SK-N-SH treated with all-trans-retinoic acid at 6 μM for 48 hours (cell line): ENCODE measurements around the gene TRRAP.

Experiments used
- ATAC-seq: fragments of 200-7000 bp; cut with Tn5 transposase; 3 replicates; pipeline ENCODE4 v1.9.1; 2020; ENCODE audit warnings: mild to moderate bottlenecking, moderate library complexity
- ARNTL ChIP-seq: fragments of 450-650 bp; formaldehyde crosslinking; IDR thresholded peaks from 2 replicates; pipeline ENCODE4 v1.5.0; 2020; ENCODE audit warnings: low read depth, mild to moderate bottlenecking, moderate library complexity, borderline replicate concordance
- BACH2 ChIP-seq: fragments of 250-450 bp; sonication (Bioruptor Pico); IDR thresholded peaks from 2 replicates; pipeline ENCODE4 v1.9.0; 2021; ENCODE audit warnings: mild to moderate bottlenecking, borderline replicate concordance
- CREB5 ChIP-seq: fragments of 250-450 bp; sonication (Bioruptor Pico); IDR thresholded peaks from 2 replicates; pipeline ENCODE4 v1.5.1; 2020; ENCODE audit warnings: low read depth, mild to moderate bottlenecking, moderate library complexity
- CSRNP3 ChIP-seq: fragments of 250-450 bp; sonication (Bioruptor Pico); IDR thresholded peaks from 2 replicates; pipeline ENCODE4 v1.5.1; 2021; ENCODE audit warnings: mild to moderate bottlenecking, moderate library complexity
- ISL1 ChIP-seq: fragments of 250-450 bp; sonication (Bioruptor Pico); IDR thresholded peaks from 2 replicates; pipeline ENCODE4 v2.1.2; 2022; ENCODE audit warnings: mild to moderate bottlenecking, moderate library complexity
- PATZ1 ChIP-seq: fragments of 250-450 bp; sonication (Bioruptor Pico); IDR thresholded peaks from 2 replicates; pipeline ENCODE4 v1.8.0; 2020; ENCODE audit warnings: mild to moderate bottlenecking, moderate library complexity, borderline replicate concordance
- PPARA ChIP-seq: fragments of 250-450 bp; sonication (Bioruptor Pico); IDR thresholded peaks from 2 replicates; pipeline ENCODE4 v1.5.0; 2020; ENCODE audit warnings: mild to moderate bottlenecking, borderline replicate concordance
- RARB ChIP-seq: fragments of 250-450 bp; sonication (Bioruptor Pico); IDR thresholded peaks from 2 replicates; pipeline ENCODE4 v1.8.0; 2021; ENCODE audit warnings: mild to moderate bottlenecking, moderate library complexity
- SNAI2 ChIP-seq: fragments of 250-450 bp; sonication (Bioruptor Pico); IDR thresholded peaks from 2 replicates; pipeline ENCODE4 v1.5.0; 2020; ENCODE audit warnings: mild to moderate bottlenecking, moderate library complexity
- TCF4 ChIP-seq: fragments of 250-450 bp; sonication (Bioruptor Pico); IDR thresholded peaks from 2 replicates; pipeline ENCODE4 v1.8.0; 2021; ENCODE audit warnings: mild to moderate bottlenecking, moderate library complexity, borderline replicate concordance
- TOX ChIP-seq: fragments of 250-450 bp; sonication (Bioruptor Pico); IDR thresholded peaks from 2 replicates; pipeline ENCODE4 v1.8.0; 2021; ENCODE audit warnings: mild to moderate bottlenecking, moderate library complexity, borderline replicate concordance
- TSHZ2 ChIP-seq: fragments of 250-450 bp; sonication (Bioruptor Pico); IDR thresholded peaks from 2 replicates; pipeline ENCODE4 v1.5.0; 2020; ENCODE audit warnings: mild to moderate bottlenecking, moderate library complexity
- ZFP3 ChIP-seq: fragments of 250-450 bp; sonication (Bioruptor Pico); IDR thresholded peaks from 2 replicates; pipeline ENCODE4 v1.5.0; 2020; ENCODE audit warnings: mild to moderate bottlenecking, moderate library complexity
- ZFP30 ChIP-seq: fragments of 450-650 bp; formaldehyde crosslinking; IDR thresholded peaks from 2 replicates; pipeline ENCODE4 v1.5.0; 2022; ENCODE audit warnings: mild to moderate bottlenecking, moderate library complexity
- ZNF565 ChIP-seq: fragments of 450-650 bp; formaldehyde crosslinking; conservative IDR thresholded peaks from 2 replicates; pipeline ENCODE4 v1.5.0; 2020; ENCODE audit warnings: low read depth, mild to moderate bottlenecking, moderate library complexity
- ZNF70 ChIP-seq: fragments of 450-650 bp; formaldehyde crosslinking; IDR thresholded peaks from 2 replicates; pipeline ENCODE4 v1.5.0; 2020; ENCODE audit warnings: mild to moderate bottlenecking, moderate library complexity
- ZNF8 ChIP-seq: fragments of 450-650 bp; formaldehyde crosslinking; IDR thresholded peaks from 2 replicates; pipeline ENCODE4 v1.5.0; 2020; ENCODE audit warnings: mild to moderate bottlenecking, moderate library complexity

The TRRAP gene

GRCh38 chr7:98976396-98977185, 98.3 kb downstream of the TRRAP start:
- ATAC-seq: no peak
- TF ChIP-seq TSHZ2 (no peak), PPARA (CRISPR knock-in tag) (no peak)

- no peak for ATAC-seq
- TF ChIP-seq RARB (CRISPR knock-in tag): no peak
- TF ChIP-seq ZNF8 (CRISPR knock-in tag): no peak
- no peak for TF ChIP-seq TSHZ2
- TF ChIP-seq SNAI2: no peak
- TF ChIP-seq PATZ1 (CRISPR knock-in tag): no peak
- TF ChIP-seq ISL1: no peak
- TF ChIP-seq ARNTL: no peak
- TF ChIP-seq TCF4: no peak
- no peak for TF ChIP-seq CREB5
- no peak for TF ChIP-seq ZFP3 (CRISPR knock-in tag)
- no peak for TF ChIP-seq ZNF565 (CRISPR knock-in tag)
- no peak for TF ChIP-seq ZNF70 (CRISPR knock-in tag)
Measured at GRCh38 chr7:98978672-98979071, 100.3 kb downstream of the TRRAP start.

GRCh38 chr7:98981701-98982100, 103.4 kb downstream of the TRRAP start:
- ATAC-seq: no peak
- TF ChIP-seq ZFP30 (no peak), ZNF565 (CRISPR knock-in tag) (no peak), ZFP3 (CRISPR knock-in tag) (no peak)

- no peak for ATAC-seq
- TF ChIP-seq ZNF8 (CRISPR knock-in tag) (no peak), ZFP30 (no peak), TSHZ2 (no peak), BACH2 (no peak), ISL1 (no peak), TOX (CRISPR knock-in tag) (no peak), TCF4 (no peak), ZFP3 (CRISPR knock-in tag) (no peak), CREB5 (no peak), CSRNP3 (CRISPR knock-in tag) (no peak)
Measured at GRCh38 chr7:98982686-98983085, 104.4 kb downstream of the TRRAP start.
